Measurements from ENCODE around the gene KCNQ5.

DNA sequence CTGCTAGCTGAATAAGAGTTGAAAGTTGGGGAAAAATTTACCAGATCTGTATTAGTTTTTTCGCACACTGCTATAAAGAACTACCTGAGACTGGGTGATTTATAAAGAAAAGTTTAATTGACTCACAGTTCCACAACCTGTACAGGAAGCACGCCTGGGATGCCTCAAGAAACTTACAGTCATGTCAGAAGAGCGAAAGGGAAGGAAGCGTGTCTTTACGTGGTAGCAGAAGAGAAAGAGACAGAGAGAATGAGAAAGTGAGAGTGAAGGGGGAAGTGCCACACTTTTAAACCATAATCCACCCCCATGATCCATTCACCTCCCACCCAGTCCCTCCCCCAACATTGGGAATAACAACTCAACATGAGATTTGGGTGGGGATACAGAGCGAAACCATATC, 523.8 kb downstream of the KCNQ5 start:
- TF ChIP-seq POLR2AphosphoS5 (IDR thresholded peaks at IDR 0.05; ENCODE audit: borderline replicate concordance, low read depth, low read length) = no peak
- TF ChIP-seq EZH2 (IDR thresholded peaks at IDR 0.05) = no peak
